ENCODE measurements around the gene TMEM132D.

DNA sequence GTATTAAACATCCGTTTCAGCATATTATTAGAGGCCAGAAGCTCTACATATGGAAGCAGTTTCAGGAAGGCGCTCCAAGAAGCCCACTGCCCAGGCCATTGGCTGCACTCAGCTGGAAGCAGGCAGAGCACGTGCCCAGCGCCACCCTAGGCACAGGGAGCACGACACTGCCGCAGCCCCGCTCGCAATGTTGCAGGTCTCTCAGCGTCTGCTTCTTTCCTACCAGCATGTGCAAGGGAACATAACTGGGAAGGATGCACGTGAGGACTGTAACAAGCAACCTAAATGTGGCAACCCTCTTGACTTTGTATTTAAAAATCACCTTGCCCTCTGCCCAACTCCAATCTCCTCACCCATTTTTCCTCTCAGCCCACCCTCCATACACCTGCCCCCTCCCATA is 3.5 kb downstream of the TMEM132D start:
- TF ChIP-seq ZNF48 (tag by site-specific recombination; IDR thresholded peaks at IDR 0.05) = no peak
- no peak for TF ChIP-seq SP7 (tag by site-specific recombination; IDR thresholded peaks at IDR 0.05)
- TF ChIP-seq, protein P1, sequence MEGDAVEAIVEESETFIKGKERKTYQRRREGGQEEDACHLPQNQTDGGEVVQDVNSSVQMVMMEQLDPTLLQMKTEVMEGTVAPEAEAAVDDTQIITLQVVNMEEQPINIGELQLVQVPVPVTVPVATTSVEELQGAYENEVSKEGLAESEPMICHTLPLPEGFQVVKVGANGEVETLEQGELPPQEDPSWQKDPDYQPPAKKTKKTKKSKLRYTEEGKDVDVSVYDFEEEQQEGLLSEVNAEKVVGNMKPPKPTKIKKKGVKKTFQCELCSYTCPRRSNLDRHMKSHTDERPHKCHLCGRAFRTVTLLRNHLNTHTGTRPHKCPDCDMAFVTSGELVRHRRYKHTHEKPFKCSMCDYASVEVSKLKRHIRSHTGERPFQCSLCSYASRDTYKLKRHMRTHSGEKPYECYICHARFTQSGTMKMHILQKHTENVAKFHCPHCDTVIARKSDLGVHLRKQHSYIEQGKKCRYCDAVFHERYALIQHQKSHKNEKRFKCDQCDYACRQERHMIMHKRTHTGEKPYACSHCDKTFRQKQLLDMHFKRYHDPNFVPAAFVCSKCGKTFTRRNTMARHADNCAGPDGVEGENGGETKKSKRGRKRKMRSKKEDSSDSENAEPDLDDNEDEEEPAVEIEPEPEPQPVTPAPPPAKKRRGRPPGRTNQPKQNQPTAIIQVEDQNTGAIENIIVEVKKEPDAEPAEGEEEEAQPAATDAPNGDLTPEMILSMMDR (tag by site-specific recombination; IDR thresholded peaks at IDR 0.05) = no peak
- TF ChIP-seq, protein P2, sequence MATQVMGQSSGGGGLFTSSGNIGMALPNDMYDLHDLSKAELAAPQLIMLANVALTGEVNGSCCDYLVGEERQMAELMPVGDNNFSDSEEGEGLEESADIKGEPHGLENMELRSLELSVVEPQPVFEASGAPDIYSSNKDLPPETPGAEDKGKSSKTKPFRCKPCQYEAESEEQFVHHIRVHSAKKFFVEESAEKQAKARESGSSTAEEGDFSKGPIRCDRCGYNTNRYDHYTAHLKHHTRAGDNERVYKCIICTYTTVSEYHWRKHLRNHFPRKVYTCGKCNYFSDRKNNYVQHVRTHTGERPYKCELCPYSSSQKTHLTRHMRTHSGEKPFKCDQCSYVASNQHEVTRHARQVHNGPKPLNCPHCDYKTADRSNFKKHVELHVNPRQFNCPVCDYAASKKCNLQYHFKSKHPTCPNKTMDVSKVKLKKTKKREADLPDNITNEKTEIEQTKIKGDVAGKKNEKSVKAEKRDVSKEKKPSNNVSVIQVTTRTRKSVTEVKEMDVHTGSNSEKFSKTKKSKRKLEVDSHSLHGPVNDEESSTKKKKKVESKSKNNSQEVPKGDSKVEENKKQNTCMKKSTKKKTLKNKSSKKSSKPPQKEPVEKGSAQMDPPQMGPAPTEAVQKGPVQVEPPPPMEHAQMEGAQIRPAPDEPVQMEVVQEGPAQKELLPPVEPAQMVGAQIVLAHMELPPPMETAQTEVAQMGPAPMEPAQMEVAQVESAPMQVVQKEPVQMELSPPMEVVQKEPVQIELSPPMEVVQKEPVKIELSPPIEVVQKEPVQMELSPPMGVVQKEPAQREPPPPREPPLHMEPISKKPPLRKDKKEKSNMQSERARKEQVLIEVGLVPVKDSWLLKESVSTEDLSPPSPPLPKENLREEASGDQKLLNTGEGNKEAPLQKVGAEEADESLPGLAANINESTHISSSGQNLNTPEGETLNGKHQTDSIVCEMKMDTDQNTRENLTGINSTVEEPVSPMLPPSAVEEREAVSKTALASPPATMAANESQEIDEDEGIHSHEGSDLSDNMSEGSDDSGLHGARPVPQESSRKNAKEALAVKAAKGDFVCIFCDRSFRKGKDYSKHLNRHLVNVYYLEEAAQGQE (tag by site-specific recombination; IDR thresholded peaks at IDR 0.05) = no peak
- TF ChIP-seq ZNF768 (tag by site-specific recombination; IDR thresholded peaks at IDR 0.05) = no peak
- TF ChIP-seq, protein P3, sequence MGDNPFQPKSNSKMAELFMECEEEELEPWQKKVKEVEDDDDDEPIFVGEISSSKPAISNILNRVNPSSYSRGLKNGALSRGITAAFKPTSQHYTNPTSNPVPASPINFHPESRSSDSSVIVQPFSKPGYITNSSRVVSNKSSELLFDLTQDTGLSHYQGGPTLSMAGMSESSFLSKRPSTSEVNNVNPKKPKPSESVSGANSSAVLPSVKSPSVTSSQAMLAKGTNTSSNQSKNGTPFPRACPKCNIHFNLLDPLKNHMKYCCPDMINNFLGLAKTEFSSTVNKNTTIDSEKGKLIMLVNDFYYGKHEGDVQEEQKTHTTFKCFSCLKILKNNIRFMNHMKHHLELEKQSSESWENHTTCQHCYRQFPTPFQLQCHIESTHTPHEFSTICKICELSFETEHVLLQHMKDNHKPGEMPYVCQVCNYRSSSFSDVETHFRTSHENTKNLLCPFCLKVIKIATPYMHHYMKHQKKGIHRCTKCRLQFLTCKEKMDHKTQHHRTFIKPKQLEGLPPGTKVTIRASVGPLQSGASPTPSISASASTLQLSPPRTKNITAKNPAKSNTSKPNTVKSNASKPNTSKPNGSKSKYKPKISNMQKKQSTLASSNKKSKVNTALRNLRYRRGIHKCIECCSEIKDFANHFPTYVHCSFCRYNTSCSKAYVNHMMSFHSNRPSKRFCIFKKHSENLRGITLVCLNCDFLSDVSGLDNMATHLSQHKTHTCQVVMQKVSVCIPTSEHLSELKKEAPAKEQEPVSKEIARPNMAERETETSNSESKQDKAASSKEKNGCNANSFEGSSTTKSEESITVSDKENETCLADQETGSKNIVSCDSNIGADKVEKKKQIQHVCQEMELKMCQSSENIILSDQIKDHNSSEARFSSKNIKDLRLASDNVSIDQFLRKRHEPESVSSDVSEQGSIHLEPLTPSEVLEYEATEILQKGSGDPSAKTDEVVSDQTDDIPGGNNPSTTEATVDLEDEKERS (tag by site-specific recombination; IDR thresholded peaks at IDR 0.05) = no peak
- TF ChIP-seq ZNF416 (tag by site-specific recombination; IDR thresholded peaks at IDR 0.05) = no peak

Measured in HEK293 (cell line).